WTC11 (cell line): ENCODE data around the gene ZNF282. TPM values are rescaled to one million over a fixed set of nuclear protein-coding genes. Genes with fewer than 3 reads are reported as not detected.

Source experiments
- ATAC-seq: fragments of 200-7000 bp; cut with Tn5 transposase; 2 replicates; pipeline ENCODE4 v1.10.0; 2021; ENCODE audit warnings: mild to moderate bottlenecking, moderate library complexity
- CTCF ChIA-PET: fragments of 300-600 bp; sonication (Branson Sonifier 250); formaldehyde crosslinking; loops from one replicate; lab custom pipeline; 2021; ENCODE audit warnings: antibody characterized with exemption; lab: Charles Lee
- POLR2A ChIA-PET: fragments of 350-600 bp; sonication (Branson Sonifier 250); formaldehyde crosslinking; loops from one replicate; lab custom pipeline; 2021; ENCODE audit warnings: antibody characterized with exemption; lab: Charles Lee
- DNase-seq: peaks from one replicate; pipeline ENCODE4 v3.0.0; 2021; ENCODE audit warnings: low spot score
- H3K27ac Mint-ChIP-seq: 2 replicates; pipeline ENCODE4 v1.8.0; 2021; ENCODE audit warnings: mixed read lengths
- H3K27me3 Mint-ChIP-seq: 2 replicates; pipeline ENCODE4 v1.8.0; 2021; ENCODE audit warnings: low read depth, mild to moderate bottlenecking, moderate library complexity, mixed read lengths
- H3K36me3 Mint-ChIP-seq: 2 replicates; pipeline ENCODE4 v1.8.0; 2021; ENCODE audit warnings: mixed read lengths
- H3K4me1 Mint-ChIP-seq: 2 replicates; pipeline ENCODE4 v1.8.0; 2022; ENCODE audit warnings: mixed read lengths
- H3K4me3 Mint-ChIP-seq: 2 replicates; pipeline ENCODE4 v1.8.0; 2021; ENCODE audit warnings: mild to moderate bottlenecking, moderate library complexity, mixed read lengths
- H3K9me3 Mint-ChIP-seq: 2 replicates; pipeline ENCODE4 v1.8.0; 2021; ENCODE audit warnings: mixed read lengths
- CREM ChIP-seq: sonication (generic); formaldehyde crosslinking; IDR thresholded peaks from 2 replicates; pipeline ENCODE4 v1.8.1; 2022; ENCODE audit warnings: mild to moderate bottlenecking, missing genetic modification reagents, moderate library complexity
- KAT7 ChIP-seq: sonication (generic); formaldehyde crosslinking; IDR thresholded peaks from 2 replicates; pipeline ENCODE4 v1.8.1; 2023; ENCODE audit warnings: missing genetic modification reagents, mild to moderate bottlenecking, borderline replicate concordance
- MXD4 ChIP-seq: fragments of 250-450 bp; sonication (Bioruptor Pico); IDR thresholded peaks from 2 replicates; pipeline ENCODE4 v1.8.0; 2021; ENCODE audit warnings: mild to moderate bottlenecking, moderate library complexity, borderline replicate concordance
- OVOL2 ChIP-seq: fragments of 250-450 bp; sonication (Bioruptor Pico); IDR thresholded peaks from 2 replicates; pipeline ENCODE4 v1.9.0; 2021; ENCODE audit warnings: mild to moderate bottlenecking, borderline replicate concordance
- RELA ChIP-seq: sonication (generic); formaldehyde crosslinking; IDR thresholded peaks from 2 replicates; pipeline ENCODE4 v1.8.1; 2022; ENCODE audit warnings: missing genetic modification reagents, mild to moderate bottlenecking, borderline replicate concordance
- SMAD3 ChIP-seq: sonication (generic); formaldehyde crosslinking; IDR thresholded peaks from 2 replicates; pipeline ENCODE4 v1.8.0; 2022; ENCODE audit warnings: missing genetic modification reagents, mild to moderate bottlenecking, borderline replicate concordance
- SOX15 ChIP-seq: fragments of 250-450 bp; sonication (Bioruptor Pico); IDR thresholded peaks from 2 replicates; pipeline ENCODE4 v1.9.0; 2021; ENCODE audit warnings: mild to moderate bottlenecking
- TP53 ChIP-seq: sonication (generic); formaldehyde crosslinking; IDR thresholded peaks from 2 replicates; pipeline ENCODE4 v1.8.1; 2023; ENCODE audit warnings: mild to moderate bottlenecking, missing genetic modification reagents
- ZNF423 ChIP-seq: fragments of 250-450 bp; sonication (Bioruptor Pico); IDR thresholded peaks from 2 replicates; pipeline ENCODE4 v2.1.2; 2022; ENCODE audit warnings: mild to moderate bottlenecking, moderate library complexity
- ZNF671 ChIP-seq: fragments of 250-450 bp; sonication (Bioruptor Pico); IDR thresholded peaks from 2 replicates; pipeline ENCODE4 v1.8.0; 2021; ENCODE audit warnings: mild to moderate bottlenecking
- total RNA-seq: library from RNA; stranded (reverse); gene quantifications from 3 replicates; pipeline ENCODE4 v1.2.3, GENCODE V29; 2021
- TF ChIP-seq, protein P1 (sequence below): fragments of 200-600 bp; IDR thresholded peaks from 2 replicates; pipeline ENCODE4 v1.8.0; 2022; ENCODE audit warnings: antibody characterized with exemption
- TF ChIP-seq, protein P2 (sequence below): sonication (generic); formaldehyde crosslinking; IDR thresholded peaks from 2 replicates; pipeline ENCODE4 v1.8.0; 2022; ENCODE audit warnings: mild to moderate bottlenecking, missing genetic modification reagents
- TF ChIP-seq, protein P3 (sequence below): sonication (generic); formaldehyde crosslinking; IDR thresholded peaks from 2 replicates; pipeline ENCODE4 v1.8.1; 2023; ENCODE audit warnings: mild to moderate bottlenecking, missing genetic modification reagents
- TF ChIP-seq, protein P4 (sequence below): sonication (generic); formaldehyde crosslinking; IDR thresholded peaks from 2 replicates; pipeline ENCODE4 v1.8.1; 2023; ENCODE audit warnings: mild to moderate bottlenecking, missing genetic modification reagents, moderate library complexity
- TF ChIP-seq, protein P5 (sequence below): sonication (generic); formaldehyde crosslinking; IDR thresholded peaks from 2 replicates; pipeline ENCODE4 v1.8.1; 2022; ENCODE audit warnings: low read depth, missing genetic modification reagents, borderline replicate concordance
- TF ChIP-seq, protein P6 (sequence below): fragments of 250-450 bp; sonication (Bioruptor Pico); IDR thresholded peaks from 2 replicates; pipeline ENCODE4 v1.9.0; 2021; ENCODE audit warnings: moderate library complexity, mild to moderate bottlenecking, inconsistent platforms, borderline replicate concordance

ZNF282 gene
- total RNA-seq, 1 experiment from 2014 or later: 38.5 TPM

DNA sequence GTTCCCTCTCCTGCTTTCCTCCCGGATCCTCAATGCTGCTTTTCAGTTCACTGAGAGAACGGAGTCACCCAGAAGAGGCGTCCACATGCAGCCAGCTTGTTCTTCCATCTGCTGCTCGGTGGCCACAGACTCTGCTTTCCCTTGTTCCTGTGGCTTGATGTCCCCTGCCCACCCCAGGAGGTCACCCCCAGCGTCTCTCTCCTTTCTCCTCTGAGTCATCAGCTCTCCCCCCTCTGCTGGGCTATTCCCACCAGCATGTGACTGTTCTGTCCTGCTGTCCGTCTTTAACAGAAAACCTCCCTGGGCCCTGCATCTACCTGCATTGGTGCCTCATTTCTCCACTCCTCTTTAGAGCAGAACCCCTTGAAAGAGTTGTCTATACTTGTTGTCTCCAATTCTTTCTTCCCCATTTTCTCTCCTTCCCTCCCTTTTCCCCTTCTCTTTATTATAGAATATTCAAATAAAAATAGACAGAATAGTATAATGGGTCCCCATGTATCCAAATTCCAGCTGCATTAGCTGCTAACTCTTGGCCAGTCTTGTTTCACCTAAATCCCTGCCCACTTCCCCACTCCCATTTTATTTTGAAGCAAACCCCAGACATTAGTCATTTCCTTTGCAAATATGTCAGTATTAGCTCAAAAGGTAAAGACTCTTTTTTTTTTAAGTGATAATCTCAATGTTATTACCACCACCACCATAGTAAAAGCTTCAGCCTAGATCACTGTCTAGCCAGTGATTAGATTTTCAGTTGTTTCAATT, 4.1 kb downstream of the ZNF282 start (continued):
- TF ChIP-seq, protein P1, sequence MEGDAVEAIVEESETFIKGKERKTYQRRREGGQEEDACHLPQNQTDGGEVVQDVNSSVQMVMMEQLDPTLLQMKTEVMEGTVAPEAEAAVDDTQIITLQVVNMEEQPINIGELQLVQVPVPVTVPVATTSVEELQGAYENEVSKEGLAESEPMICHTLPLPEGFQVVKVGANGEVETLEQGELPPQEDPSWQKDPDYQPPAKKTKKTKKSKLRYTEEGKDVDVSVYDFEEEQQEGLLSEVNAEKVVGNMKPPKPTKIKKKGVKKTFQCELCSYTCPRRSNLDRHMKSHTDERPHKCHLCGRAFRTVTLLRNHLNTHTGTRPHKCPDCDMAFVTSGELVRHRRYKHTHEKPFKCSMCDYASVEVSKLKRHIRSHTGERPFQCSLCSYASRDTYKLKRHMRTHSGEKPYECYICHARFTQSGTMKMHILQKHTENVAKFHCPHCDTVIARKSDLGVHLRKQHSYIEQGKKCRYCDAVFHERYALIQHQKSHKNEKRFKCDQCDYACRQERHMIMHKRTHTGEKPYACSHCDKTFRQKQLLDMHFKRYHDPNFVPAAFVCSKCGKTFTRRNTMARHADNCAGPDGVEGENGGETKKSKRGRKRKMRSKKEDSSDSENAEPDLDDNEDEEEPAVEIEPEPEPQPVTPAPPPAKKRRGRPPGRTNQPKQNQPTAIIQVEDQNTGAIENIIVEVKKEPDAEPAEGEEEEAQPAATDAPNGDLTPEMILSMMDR: no peak
- TF ChIP-seq KAT7 (CRISPR knock-in tag): no peak

DNA sequence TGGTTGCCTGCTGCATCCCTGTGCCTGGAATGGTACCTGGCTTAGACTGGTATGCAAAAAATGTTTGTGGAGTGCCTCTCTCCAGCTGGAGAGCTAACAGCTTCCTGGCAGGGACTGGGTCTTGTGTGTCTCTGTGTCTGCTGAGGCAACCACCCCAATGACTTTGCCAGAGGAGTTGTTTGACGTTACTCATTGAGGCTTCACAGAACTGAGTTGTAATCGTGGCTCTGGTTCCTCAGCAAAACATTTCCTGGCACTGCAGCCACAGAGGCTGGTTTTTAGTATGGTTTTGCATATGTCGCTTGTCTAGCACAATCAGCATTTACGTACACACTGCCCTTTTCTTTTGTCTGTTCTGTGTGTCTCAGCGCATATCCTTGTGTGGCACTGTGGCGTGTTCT, 7.5 kb downstream of the ZNF282 start:
- ATAC-seq: no peak
- Mint-ChIP-seq H3K36me3 (peaks cover 84% of the 10 kb centered on the region), H3K27me3 (no peaks in the 10 kb centered on the region), H3K4me3 (no peak overlapping the region), H3K9me3 (peaks cover 5% of the 10 kb centered on the region), H3K4me1 (peaks cover 16% of the 10 kb centered on the region), H3K27ac (peak overlapping the region; percentile 38; the same call in 1 of the 2 replicates)
- no peak for TF ChIP-seq ZNF423 (CRISPR knock-in tag)
- TF ChIP-seq, protein P2, sequence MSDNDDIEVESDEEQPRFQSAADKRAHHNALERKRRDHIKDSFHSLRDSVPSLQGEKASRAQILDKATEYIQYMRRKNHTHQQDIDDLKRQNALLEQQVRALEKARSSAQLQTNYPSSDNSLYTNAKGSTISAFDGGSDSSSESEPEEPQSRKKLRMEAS (CRISPR knock-in tag): no peak
- ChIA-PET CTCF (no interaction called here), POLR2A (no interaction called here)
- DNase-seq: no peak

DNA sequence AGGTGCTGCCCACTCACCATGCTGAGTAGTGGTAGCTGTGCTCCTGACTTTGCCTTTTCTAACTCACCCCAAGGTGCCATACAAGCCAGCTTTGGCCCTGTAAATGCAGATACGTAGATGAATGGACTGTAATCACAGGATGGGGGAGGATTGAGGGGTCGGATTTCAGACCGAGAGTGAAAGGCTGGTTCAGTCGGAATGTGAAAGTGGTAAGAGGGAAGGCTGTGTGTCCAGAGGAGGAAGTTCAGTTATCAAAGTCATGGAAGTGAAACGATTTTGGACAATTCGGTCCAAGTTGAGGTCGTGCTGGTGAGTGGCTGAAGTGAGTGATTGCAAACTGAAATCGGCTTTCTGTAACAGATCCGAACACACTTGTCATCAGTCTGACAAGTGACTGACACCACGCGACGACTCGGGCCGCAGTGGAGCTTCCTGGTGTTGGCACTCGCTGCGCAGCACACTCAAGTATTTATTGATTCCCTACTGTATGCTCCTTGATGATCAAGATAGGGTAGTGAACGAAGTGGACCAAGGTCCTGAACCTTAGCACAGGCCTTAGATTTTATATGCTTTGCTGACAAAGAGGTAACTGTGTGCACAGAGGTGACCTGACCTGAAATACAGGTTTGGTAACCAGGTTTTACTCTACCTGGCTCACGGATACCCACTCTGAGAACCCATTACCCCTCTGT, 10.5 kb downstream of the ZNF282 start:
- CTCF ChIA-PET: interaction anchor here (2.2 kb wide), 1 partner anchor 10 kb away, joined by 9 read pairs; the partner anchor contains the start of gene ZNF282

DNA sequence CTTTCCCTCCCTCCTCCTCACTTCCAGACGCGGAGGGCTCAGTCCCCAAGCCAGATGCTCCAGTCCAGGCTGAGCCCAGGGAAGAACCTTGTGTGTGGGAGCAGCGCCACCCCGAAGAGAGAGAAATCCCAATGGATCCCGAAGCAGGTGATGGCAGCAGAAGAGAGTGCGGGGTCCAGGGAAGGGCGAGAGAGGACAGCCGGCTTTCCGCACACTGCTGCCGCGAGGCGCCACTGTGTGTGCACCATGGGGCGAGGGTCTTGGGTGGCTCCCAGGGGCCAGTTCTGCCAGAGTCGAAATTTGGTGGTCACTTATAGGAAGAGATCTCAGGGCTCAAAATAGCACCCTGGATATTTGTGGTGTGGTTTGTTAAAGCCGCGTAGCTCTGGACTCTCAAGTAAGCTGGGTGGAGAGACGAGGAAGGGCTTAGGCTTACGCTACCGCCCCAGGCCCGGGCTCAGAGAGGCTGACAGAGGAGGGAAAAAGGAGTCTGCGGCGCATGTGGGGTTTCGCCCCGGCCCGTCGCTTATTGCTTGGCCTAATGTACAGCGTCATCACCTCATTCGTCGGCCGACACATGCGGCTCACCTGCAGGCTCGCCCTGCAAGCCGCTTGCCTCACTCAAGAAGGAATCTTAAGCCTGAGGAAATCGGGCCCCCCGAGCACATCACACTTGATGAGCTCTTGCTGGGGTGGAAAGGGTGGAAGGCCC, 12.1 kb downstream of the ZNF282 start:
- peak overlapping the region; percentile 11; the same call in 1 of the 2 replicates for H3K27ac Mint-ChIP-seq
- peaks cover 19% of the 10 kb centered on the region for H3K4me1 Mint-ChIP-seq
- no peak for DNase-seq
- H3K4me3 Mint-ChIP-seq: no peak overlapping the region
- ChIA-PET CTCF (interaction anchor here (1.9 kb wide), 1 partner anchor 12 kb away, joined by 6 read pairs; the partner anchor contains the start of gene ZNF282), POLR2A (no interaction called here)
- H3K9me3 Mint-ChIP-seq: no peaks in the 10 kb centered on the region
- no peak for ATAC-seq
- H3K27me3 Mint-ChIP-seq: no peaks in the 10 kb centered on the region
- H3K36me3 Mint-ChIP-seq: peaks cover 80% of the 10 kb centered on the region
- TF ChIP-seq, protein P3, sequence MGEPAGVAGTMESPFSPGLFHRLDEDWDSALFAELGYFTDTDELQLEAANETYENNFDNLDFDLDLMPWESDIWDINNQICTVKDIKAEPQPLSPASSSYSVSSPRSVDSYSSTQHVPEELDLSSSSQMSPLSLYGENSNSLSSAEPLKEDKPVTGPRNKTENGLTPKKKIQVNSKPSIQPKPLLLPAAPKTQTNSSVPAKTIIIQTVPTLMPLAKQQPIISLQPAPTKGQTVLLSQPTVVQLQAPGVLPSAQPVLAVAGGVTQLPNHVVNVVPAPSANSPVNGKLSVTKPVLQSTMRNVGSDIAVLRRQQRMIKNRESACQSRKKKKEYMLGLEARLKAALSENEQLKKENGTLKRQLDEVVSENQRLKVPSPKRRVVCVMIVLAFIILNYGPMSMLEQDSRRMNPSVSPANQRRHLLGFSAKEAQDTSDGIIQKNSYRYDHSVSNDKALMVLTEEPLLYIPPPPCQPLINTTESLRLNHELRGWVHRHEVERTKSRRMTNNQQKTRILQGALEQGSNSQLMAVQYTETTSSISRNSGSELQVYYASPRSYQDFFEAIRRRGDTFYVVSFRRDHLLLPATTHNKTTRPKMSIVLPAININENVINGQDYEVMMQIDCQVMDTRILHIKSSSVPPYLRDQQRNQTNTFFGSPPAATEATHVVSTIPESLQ (CRISPR knock-in tag): no peak
- TF ChIP-seq OVOL2 (no peak), SOX15 (no peak), ZNF671 (CRISPR knock-in tag) (no peak), MXD4 (CRISPR knock-in tag) (no peak), TP53 (CRISPR knock-in tag) (no peak), RELA (CRISPR knock-in tag) (no peak)
- TF ChIP-seq, protein P4, sequence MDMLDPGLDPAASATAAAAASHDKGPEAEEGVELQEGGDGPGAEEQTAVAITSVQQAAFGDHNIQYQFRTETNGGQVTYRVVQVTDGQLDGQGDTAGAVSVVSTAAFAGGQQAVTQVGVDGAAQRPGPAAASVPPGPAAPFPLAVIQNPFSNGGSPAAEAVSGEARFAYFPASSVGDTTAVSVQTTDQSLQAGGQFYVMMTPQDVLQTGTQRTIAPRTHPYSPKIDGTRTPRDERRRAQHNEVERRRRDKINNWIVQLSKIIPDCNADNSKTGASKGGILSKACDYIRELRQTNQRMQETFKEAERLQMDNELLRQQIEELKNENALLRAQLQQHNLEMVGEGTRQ: no peak
- TF ChIP-seq, protein P5, sequence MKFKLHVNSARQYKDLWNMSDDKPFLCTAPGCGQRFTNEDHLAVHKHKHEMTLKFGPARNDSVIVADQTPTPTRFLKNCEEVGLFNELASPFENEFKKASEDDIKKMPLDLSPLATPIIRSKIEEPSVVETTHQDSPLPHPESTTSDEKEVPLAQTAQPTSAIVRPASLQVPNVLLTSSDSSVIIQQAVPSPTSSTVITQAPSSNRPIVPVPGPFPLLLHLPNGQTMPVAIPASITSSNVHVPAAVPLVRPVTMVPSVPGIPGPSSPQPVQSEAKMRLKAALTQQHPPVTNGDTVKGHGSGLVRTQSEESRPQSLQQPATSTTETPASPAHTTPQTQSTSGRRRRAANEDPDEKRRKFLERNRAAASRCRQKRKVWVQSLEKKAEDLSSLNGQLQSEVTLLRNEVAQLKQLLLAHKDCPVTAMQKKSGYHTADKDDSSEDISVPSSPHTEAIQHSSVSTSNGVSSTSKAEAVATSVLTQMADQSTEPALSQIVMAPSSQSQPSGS (CRISPR knock-in tag): no peak

More for the DNA sequence above, 10.5 kb downstream of the ZNF282 start:
- no peak for DNase-seq
- Mint-ChIP-seq H3K9me3 (no peaks in the 10 kb centered on the region), H3K36me3 (peaks cover 80% of the 10 kb centered on the region), H3K27me3 (no peaks in the 10 kb centered on the region), H3K4me1 (peaks cover 19% of the 10 kb centered on the region), H3K27ac (peak overlapping the region; percentile 23), H3K4me3 (no peak overlapping the region)
- POLR2A ChIA-PET: no interaction called here
- ATAC-seq: peak; percentile 15
- TF ChIP-seq SMAD3 (CRISPR knock-in tag): no peak
- TF ChIP-seq, protein P5 (CRISPR knock-in tag): no peak
- TF ChIP-seq, protein P6, sequence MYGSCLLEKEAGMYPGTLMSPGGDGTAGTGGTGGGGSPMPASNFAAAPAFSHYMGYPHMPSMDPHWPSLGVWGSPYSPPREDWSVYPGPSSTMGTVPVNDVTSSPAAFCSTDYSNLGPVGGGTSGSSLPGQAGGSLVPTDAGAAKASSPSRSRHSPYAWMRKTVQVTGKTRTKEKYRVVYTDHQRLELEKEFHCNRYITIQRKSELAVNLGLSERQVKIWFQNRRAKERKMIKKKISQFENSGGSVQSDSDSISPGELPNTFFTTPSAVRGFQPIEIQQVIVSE (CRISPR knock-in tag): no peak
- no peak for TF ChIP-seq CREM (CRISPR knock-in tag)
